HCT116 (cell line): ENCODE measurements around the gene AS3MT. TPM values are rescaled to one million over a fixed set of nuclear protein-coding genes. Genes with fewer than 3 reads are reported as not detected.

Experiments
- ATAC-seq: fragments of 200-7000 bp; cut with Tn5 transposase; 2 replicates; pipeline ENCODE4 v1.9.1; 2020; ENCODE audit warnings: mild to moderate bottlenecking, moderate library complexity
- BruUV-seq: library from RNA; stranded (reverse); fragments of 400-500 nt; replicated peaks from 2 replicates; lab custom pipeline; 2021; lab: Mats Ljungman, UMichigan
- CTCF ChIA-PET: fragments of 300-600 bp; sonication (Branson Sonifier 250); formaldehyde crosslinking; loops from one replicate; lab custom pipeline; 2021; ENCODE audit warnings: antibody characterized with exemption; lab: Charles Lee
- POLR2A ChIA-PET: fragments of 300-600, 350-600 bp; sonication (Branson Sonifier 250); formaldehyde crosslinking; loops from one replicate; lab custom pipeline; 2021; ENCODE audit warnings: antibody characterized with exemption; lab: Charles Lee
- RAD21 ChIA-PET, 2 experiments: fragments of 300-600 bp; sonication (Branson Sonifier 250); formaldehyde crosslinking; loops; one replicate each; lab custom pipeline; 2023; ENCODE audit warnings: low total read pairs in 2 of 2; ENCODE audit not compliant: uncharacterized antibody in 2 of 2, unreplicated experiment in 2 of 2, low non-redundant PET in 1 of 2; lab: Charles Lee
- DNase-seq: peaks from one replicate; pipeline ENCODE4 v3.0.0-alpha.2; 2010; ENCODE audit warnings: low read depth, low spot score
- H2AFZ ChIP-seq: fragments of 200-600 bp; shearing (Covaris generic), sonication (generic); 2 replicates; pipeline ENCODE4 v1.6.1; 2017; ENCODE audit warnings: low read depth, mixed run types, mixed read lengths, antibody characterized with exemption, low read length; ENCODE audit not compliant: poor library complexity, severe bottlenecking
- H3K27ac ChIP-seq: 2 replicates; pipeline ENCODE4 v1.5.1; 2012; ENCODE audit warnings: low read depth, low read length
- H3K27me3 ChIP-seq: fragments of 200-600 bp; sonication (generic); 2 replicates; pipeline ENCODE4 v1.6.1; 2016; ENCODE audit warnings: mixed run types, low read length, mixed read lengths; ENCODE audit not compliant: insufficient read depth
- H3K36me3 ChIP-seq, 2 experiments: fragments of 200-500 bp in 1 of 2; fragments of 200-600 bp in 1 of 2; sonication (Bioruptor generic) in 1 of 2; sonication (generic) in 1 of 2; 2 replicates each; pipeline versions ENCODE4 v1.5.1 to v1.6.1; 2014 to 2016; ENCODE audit warnings: low read length in 2 of 2, inconsistent platforms in 1 of 2, mixed read lengths in 1 of 2, mixed run types in 1 of 2; ENCODE audit not compliant: insufficient read depth in 2 of 2, control insufficient read depth in 1 of 2
- H3K4me1 ChIP-seq, 2 experiments: fragments of 200-600 bp in 1 of 2; sonication (generic) in 1 of 2; 2 replicates each; pipeline versions ENCODE4 v1.5.1 to v1.6.1; 2012 to 2017; ENCODE audit warnings: low read length in 2 of 2, inconsistent platforms in 1 of 2, mild to moderate bottlenecking in 1 of 2, mixed read lengths in 1 of 2, mixed run types in 1 of 2, moderate library complexity in 1 of 2; ENCODE audit not compliant: insufficient read depth in 2 of 2, control insufficient read depth in 1 of 2
- H3K4me2 ChIP-seq: fragments of 200-600 bp; sonication (generic); 2 replicates; pipeline ENCODE4 v1.6.1; 2017; ENCODE audit warnings: mixed run types, low read length, mixed read lengths
- H3K4me3 ChIP-seq, 2 experiments: fragments of 200-600 bp in 1 of 2; sonication (generic) in 1 of 2; replicated peaks in 1 of 2; 2 replicates each; pipeline ENCODE4 v1.5.1; 2011 to 2016; ENCODE audit warnings: low read length in 2 of 2, control low read depth in 1 of 2, low read depth in 1 of 2, mild to moderate bottlenecking in 1 of 2, mixed read lengths in 1 of 2, mixed run types in 1 of 2
- H3K79me2 ChIP-seq: fragments of 200-600 bp; sonication (generic); 2 replicates; pipeline ENCODE4 v1.6.1; 2017; ENCODE audit warnings: mild to moderate bottlenecking, mixed run types, low read length, moderate library complexity, mixed read lengths; ENCODE audit not compliant: insufficient read depth
- H3K9ac ChIP-seq: fragments of 200-600 bp; sonication (generic); 2 replicates; pipeline ENCODE4 v1.6.1; 2016; ENCODE audit warnings: low read length, mixed read lengths
- H3K9me2 ChIP-seq: fragments of 200-600 bp; sonication (generic), shearing (Covaris generic); 2 replicates; pipeline ENCODE4 v1.6.1; 2017; ENCODE audit warnings: mixed run types, mild to moderate bottlenecking, moderate library complexity; ENCODE audit not compliant: insufficient read depth
- H3K9me3 ChIP-seq, 2 experiments: fragments of 200-500 bp in 1 of 2; fragments of 200-600 bp in 1 of 2; sonication (Bioruptor generic) in 1 of 2; sonication (generic) in 1 of 2; 2 replicates each; pipeline ENCODE4 v1.6.1; 2014 to 2017; ENCODE audit warnings: low read length in 2 of 2, mixed read lengths in 2 of 2, inconsistent platforms in 1 of 2, low read depth in 1 of 2, mild to moderate bottlenecking in 1 of 2, mixed run types in 1 of 2, moderate library complexity in 1 of 2; ENCODE audit not compliant: control insufficient read depth in 1 of 2, insufficient read depth in 1 of 2
- H4K20me1 ChIP-seq: fragments of 200-600 bp; sonication (generic), shearing (Covaris generic); 2 replicates; pipeline ENCODE4 v1.6.1; 2017; ENCODE audit warnings: mixed run types, mild to moderate bottlenecking, moderate library complexity; ENCODE audit not compliant: insufficient read depth
- CEBPB ChIP-seq: IDR thresholded peaks from 2 replicates; pipeline ENCODE4 v1.6.1; 2012; ENCODE audit warnings: low read depth
- EGR1 ChIP-seq: IDR thresholded peaks from 2 replicates; pipeline ENCODE4 v1.6.1; 2012; ENCODE audit warnings: low read depth
- EZH2phosphoT487 ChIP-seq: fragments of 200-600 bp; IDR thresholded peaks from 2 replicates; pipeline ENCODE4 v1.6.1; 2018; ENCODE audit warnings: antibody characterized with exemption, borderline replicate concordance
- JUND ChIP-seq: IDR thresholded peaks from 2 replicates; pipeline ENCODE4 v1.6.1; 2012
- POLR2A ChIP-seq: IDR thresholded peaks from 2 replicates; pipeline ENCODE4 v1.7.0; 2011; ENCODE audit warnings: borderline replicate concordance; ENCODE audit not compliant: insufficient read depth, insufficient read length; ENCODE audit errors: extremely low read depth
- RAD21 ChIP-seq: IDR thresholded peaks from 2 replicates; pipeline ENCODE4 v1.6.1; 2012; ENCODE audit warnings: low read depth, mild to moderate bottlenecking
- SIN3A ChIP-seq: IDR thresholded peaks from 2 replicates; pipeline ENCODE4 v1.6.1; 2012; ENCODE audit warnings: low read depth
- SP1 ChIP-seq: IDR thresholded peaks from 2 replicates; pipeline ENCODE4 v1.6.1; 2012; ENCODE audit warnings: low read depth
- SRF ChIP-seq: IDR thresholded peaks from 2 replicates; pipeline ENCODE4 v1.6.1; 2012; ENCODE audit warnings: low read depth
- TCF7L2 ChIP-seq: IDR thresholded peaks from 2 replicates; pipeline ENCODE4 v1.7.0; 2011; ENCODE audit warnings: borderline replicate concordance, inconsistent platforms; ENCODE audit not compliant: insufficient read depth, insufficient read length; ENCODE audit errors: extremely low read depth
- intact Hi-C: fragments of 100-400 bp; cut with micrococcal nuclease; formaldehyde crosslinking; loops from 2 replicates; pipeline ENCODE4 v1.10.0; 2022
- total RNA-seq: library from RNA; stranded (reverse); gene quantifications from one replicate; pipeline ENCODE4 v1.2.1, GENCODE V29; 2021; ENCODE audit not compliant: unreplicated experiment
- TF ChIP-seq, protein P1 (sequence below): IDR thresholded peaks from 2 replicates; pipeline ENCODE4 v1.6.1; 2011; ENCODE audit warnings: mild to moderate bottlenecking, low read length, moderate library complexity; ENCODE audit not compliant: insufficient replicate concordance; ENCODE audit errors: extremely low read depth
- TF ChIP-seq, protein P2 (sequence below), 3 experiments: fragments of 200-600 bp in 1 of 3; sonication (generic) in 1 of 3; IDR thresholded peaks in 2 of 3; conservative IDR thresholded peaks in 1 of 3; 2 replicates each; pipeline ENCODE4 v1.5.1; 2012 to 2017; ENCODE audit warnings: low read depth in 2 of 3, low read length in 2 of 3, antibody characterized with exemption in 1 of 3, borderline replicate concordance in 1 of 3, control low read depth in 1 of 3, mild to moderate bottlenecking in 1 of 3, mixed read lengths in 1 of 3, mixed run types in 1 of 3, moderate library complexity in 1 of 3; ENCODE audit not compliant: insufficient read depth in 1 of 3

The AS3MT gene
- total RNA-seq, 1 experiment from 2014 or later = 0.79 TPM

DNA sequence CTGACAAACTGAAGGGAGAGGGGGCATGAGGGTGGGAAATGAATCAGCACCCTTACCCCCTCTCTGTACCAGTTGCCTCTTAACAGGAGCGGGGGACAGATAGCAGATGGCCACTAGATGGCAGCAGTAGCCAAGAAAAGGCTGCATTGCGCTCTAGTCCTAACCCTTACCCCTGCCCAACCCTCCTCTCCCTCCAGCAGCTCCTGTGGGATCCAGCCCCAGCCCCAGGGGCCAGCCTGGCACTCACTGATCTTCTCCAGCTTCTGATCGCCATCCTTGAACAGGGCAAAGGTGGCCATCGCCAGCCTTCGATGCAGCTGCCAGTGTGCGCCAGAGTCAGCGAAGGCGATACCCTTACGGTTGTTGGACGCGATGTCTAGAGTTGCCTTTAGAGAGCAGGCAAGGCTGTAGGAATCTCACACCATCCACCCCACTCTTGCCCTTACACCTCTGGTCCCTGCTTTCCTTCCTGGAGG, 34.2 kb upstream of the AS3MT start:
- no peak for TF ChIP-seq JUND
- TF ChIP-seq SIN3A = no peak
- peak; percentile 98 for TF ChIP-seq RAD21
- no peak for TF ChIP-seq EGR1
- no peak for TF ChIP-seq TCF7L2
- no peak for TF ChIP-seq POLR2A
- TF ChIP-seq, protein P1, sequence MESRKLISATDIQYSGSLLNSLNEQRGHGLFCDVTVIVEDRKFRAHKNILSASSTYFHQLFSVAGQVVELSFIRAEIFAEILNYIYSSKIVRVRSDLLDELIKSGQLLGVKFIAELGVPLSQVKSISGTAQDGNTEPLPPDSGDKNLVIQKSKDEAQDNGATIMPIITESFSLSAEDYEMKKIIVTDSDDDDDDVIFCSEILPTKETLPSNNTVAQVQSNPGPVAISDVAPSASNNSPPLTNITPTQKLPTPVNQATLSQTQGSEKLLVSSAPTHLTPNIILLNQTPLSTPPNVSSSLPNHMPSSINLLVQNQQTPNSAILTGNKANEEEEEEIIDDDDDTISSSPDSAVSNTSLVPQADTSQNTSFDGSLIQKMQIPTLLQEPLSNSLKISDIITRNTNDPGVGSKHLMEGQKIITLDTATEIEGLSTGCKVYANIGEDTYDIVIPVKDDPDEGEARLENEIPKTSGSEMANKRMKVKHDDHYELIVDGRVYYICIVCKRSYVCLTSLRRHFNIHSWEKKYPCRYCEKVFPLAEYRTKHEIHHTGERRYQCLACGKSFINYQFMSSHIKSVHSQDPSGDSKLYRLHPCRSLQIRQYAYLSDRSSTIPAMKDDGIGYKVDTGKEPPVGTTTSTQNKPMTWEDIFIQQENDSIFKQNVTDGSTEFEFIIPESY = no peak
- TF ChIP-seq SP1 = no peak
- no peak for TF ChIP-seq CEBPB
- TF ChIP-seq SRF = no peak
- TF ChIP-seq, protein P2, sequence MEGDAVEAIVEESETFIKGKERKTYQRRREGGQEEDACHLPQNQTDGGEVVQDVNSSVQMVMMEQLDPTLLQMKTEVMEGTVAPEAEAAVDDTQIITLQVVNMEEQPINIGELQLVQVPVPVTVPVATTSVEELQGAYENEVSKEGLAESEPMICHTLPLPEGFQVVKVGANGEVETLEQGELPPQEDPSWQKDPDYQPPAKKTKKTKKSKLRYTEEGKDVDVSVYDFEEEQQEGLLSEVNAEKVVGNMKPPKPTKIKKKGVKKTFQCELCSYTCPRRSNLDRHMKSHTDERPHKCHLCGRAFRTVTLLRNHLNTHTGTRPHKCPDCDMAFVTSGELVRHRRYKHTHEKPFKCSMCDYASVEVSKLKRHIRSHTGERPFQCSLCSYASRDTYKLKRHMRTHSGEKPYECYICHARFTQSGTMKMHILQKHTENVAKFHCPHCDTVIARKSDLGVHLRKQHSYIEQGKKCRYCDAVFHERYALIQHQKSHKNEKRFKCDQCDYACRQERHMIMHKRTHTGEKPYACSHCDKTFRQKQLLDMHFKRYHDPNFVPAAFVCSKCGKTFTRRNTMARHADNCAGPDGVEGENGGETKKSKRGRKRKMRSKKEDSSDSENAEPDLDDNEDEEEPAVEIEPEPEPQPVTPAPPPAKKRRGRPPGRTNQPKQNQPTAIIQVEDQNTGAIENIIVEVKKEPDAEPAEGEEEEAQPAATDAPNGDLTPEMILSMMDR (IDR thresholded peaks at IDR 0.05 in 2 of 3, conservative IDR thresholded peaks at IDR 0.05 in 1 of 3; ENCODE audit: borderline replicate concordance in 1 of 3, insufficient read depth in 1 of 3, low read depth in 2 of 3, low read length in 2 of 3) = peak; percentile 92 to 99 (median 93)
- no peak for TF ChIP-seq EZH2phosphoT487
- no peak overlapping the region for H3K4me3 ChIP-seq
- RAD21 ChIA-PET = interaction anchor here (0.6 to 2.4 kb wide), 6 partner anchors 66 to 410 kb away, joined by 3 to 20 read pairs (median 4); partner anchors contain the start of gene CNNM2 (in 1 of the 2)
- no peak overlapping the region for H2AFZ ChIP-seq
- no peaks in the 10 kb centered on the region; a peak in 1 of 4 replicates for H3K4me1 ChIP-seq
- no peak overlapping the region for H3K9ac ChIP-seq
- POLR2A ChIA-PET = no interaction called here
- H3K27me3 ChIP-seq = no peaks in the 10 kb centered on the region; the same call in 1 of the 2 replicates
- CTCF ChIA-PET = interaction anchor here (0.7 to 5.1 kb wide), 6 partner anchors 15 to 561 kb away, joined by 3 to 57 read pairs (median 4); partner anchors contain the start of genes ATP5MK and PDCD11
- intact Hi-C loops = loop anchor here (1.0 to 2.0 kb wide), 6 partner anchors 66 to 647 kb away; no protein-coding TSS in a partner anchor
- ATAC-seq (peak; percentile 100), DNase-seq (peak; percentile 77)
- H4K20me1 ChIP-seq = no peaks in the 10 kb centered on the region
- H3K36me3 ChIP-seq = no peaks in the 10 kb centered on the region
- no TSS peak for BruUV-seq
- H3K79me2 ChIP-seq = no peaks in the 10 kb centered on the region
- H3K4me2 ChIP-seq = no peak overlapping the region
- no peak overlapping the region for H3K27ac ChIP-seq
- H3K9me3 ChIP-seq = peaks cover 0 to 4% of the 10 kb centered on the region in 2 experiments; a peak in 1 of 4 replicates
- no peaks in the 10 kb centered on the region for H3K9me2 ChIP-seq
